Osteoblast (primary cell): ENCODE measurements around the gene REM1. TPM values are rescaled to one million over a fixed set of nuclear protein-coding genes. Genes with fewer than 3 reads are reported as not detected.
"Not testable (repeated sequence)": the region's sequence is repeated elsewhere in the genome, so short reads cannot be mapped to it uniquely, and the experiment has no call there.

Source experiments
- DNase-seq: peaks from one replicate; pipeline ENCODE4 v3.0.0; 2011; ENCODE audit warnings: low spot score, mixed read lengths; ENCODE audit not compliant: insufficient read length; ENCODE audit errors: missing footprints
- H2AFZ ChIP-seq: 2 replicates; pipeline ENCODE4 v1.6.0; 2011; ENCODE audit warnings: mild to moderate bottlenecking, low read length
- H3K27ac ChIP-seq: 2 replicates; pipeline ENCODE4 v1.5.1; 2011; ENCODE audit warnings: mild to moderate bottlenecking, low read depth, low read length, moderate library complexity
- H3K27me3 ChIP-seq: 2 replicates; pipeline ENCODE4 v1.6.0; 2012; ENCODE audit warnings: mild to moderate bottlenecking, control low read depth, inconsistent platforms, low read length, moderate library complexity; ENCODE audit not compliant: insufficient read depth
- H3K36me3 ChIP-seq: 2 replicates; pipeline ENCODE4 v1.5.1; 2011; ENCODE audit warnings: mild to moderate bottlenecking, low read length, control low read depth, moderate library complexity; ENCODE audit not compliant: insufficient read depth
- H3K4me1 ChIP-seq: 2 replicates; pipeline ENCODE4 v1.5.1; 2011; ENCODE audit warnings: mild to moderate bottlenecking, low read length, control low read depth, moderate library complexity; ENCODE audit not compliant: insufficient read depth
- H3K4me2 ChIP-seq: 2 replicates; pipeline ENCODE4 v1.6.0; 2011; ENCODE audit warnings: mild to moderate bottlenecking, low read length; ENCODE audit not compliant: insufficient read depth
- H3K4me3 ChIP-seq: fragments of 200-600 bp; sonication (generic); 3 replicates; pipeline ENCODE4 v1.5.1; 2012; ENCODE audit warnings: mild to moderate bottlenecking, low read length, inconsistent platforms; ENCODE audit not compliant: insufficient read depth
- H3K79me2 ChIP-seq: 2 replicates; pipeline ENCODE4 v1.6.0; 2012; ENCODE audit warnings: mild to moderate bottlenecking, low read length, control low read depth, inconsistent platforms; ENCODE audit not compliant: insufficient read depth
- H3K9me3 ChIP-seq: 2 replicates; pipeline ENCODE4 v1.5.1; 2011; ENCODE audit warnings: low read depth, low read length, control low read depth
- H4K20me1 ChIP-seq: 2 replicates; pipeline ENCODE4 v1.6.0; 2012; ENCODE audit warnings: mild to moderate bottlenecking, low read length, control low read depth; ENCODE audit not compliant: insufficient read depth
- CTCF ChIP-seq: IDR thresholded peaks from 2 replicates; pipeline ENCODE4 v1.5.1; 2011; ENCODE audit warnings: mild to moderate bottlenecking, low read depth, low read length, moderate library complexity; ENCODE audit errors: extremely low read depth
- total RNA-seq: library from RNA; depleted of rRNA; stranded (reverse); fragments of >200 nt; gene quantifications from 2 replicates; pipeline ENCODE4 v1.2.3, GENCODE V29; 2012

The REM1 gene
- total RNA-seq, 1 donor, result not detected

- DNase-seq, result no peak
- H3K4me1 ChIP-seq, result peaks cover 34% of the 10 kb centered on the region
- no peak for TF ChIP-seq CTCF
- peaks cover 14% of the 10 kb centered on the region for H3K36me3 ChIP-seq
- H2AFZ ChIP-seq, result no peak overlapping the region
- H3K27me3 ChIP-seq, result no peaks in the 10 kb centered on the region
- peaks cover 66% of the 10 kb centered on the region for H3K79me2 ChIP-seq
- no peaks in the 10 kb centered on the region for H3K9me3 ChIP-seq
- H3K4me2 ChIP-seq, result peak overlapping the region; percentile 99
- H4K20me1 ChIP-seq, result peaks cover 58% of the 10 kb centered on the region
- H3K27ac ChIP-seq, result peak overlapping the region; percentile 94
- H3K4me3 ChIP-seq, result peak overlapping the region; percentile 100
Observed at GRCh38 chr20:31516166-31516565, 41.1 kb downstream of the REM1 start.

GRCh38 chr20:31516651-31517050 is 41.6 kb downstream of the REM1 start:
- H3K9me3 ChIP-seq, result no peaks in the 10 kb centered on the region
- peaks cover 70% of the 10 kb centered on the region for H3K79me2 ChIP-seq
- no peaks in the 10 kb centered on the region for H3K27me3 ChIP-seq
- peaks cover 34% of the 10 kb centered on the region for H3K4me1 ChIP-seq
- H3K4me2 ChIP-seq, result peak overlapping the region; percentile 99
- no peak for DNase-seq
- TF ChIP-seq CTCF, result no peak
- no peak overlapping the region for H2AFZ ChIP-seq
- peaks cover 14% of the 10 kb centered on the region for H3K36me3 ChIP-seq
- peaks cover 60% of the 10 kb centered on the region for H4K20me1 ChIP-seq
- no peak overlapping the region for H3K27ac ChIP-seq
- H3K4me3 ChIP-seq, result peak overlapping the region; percentile 100

- H3K27ac ChIP-seq, result peak overlapping the region; percentile 48
- H3K27me3 ChIP-seq, result no peaks in the 10 kb centered on the region
- H3K9me3 ChIP-seq, result no peaks in the 10 kb centered on the region
- no peak overlapping the region for H2AFZ ChIP-seq
- H3K4me3 ChIP-seq, result peak overlapping the region; percentile 34
- H4K20me1 ChIP-seq, result peaks cover 65% of the 10 kb centered on the region
- peaks cover 77% of the 10 kb centered on the region for H3K79me2 ChIP-seq
- peak; percentile 95 for DNase-seq
- peaks cover 34% of the 10 kb centered on the region for H3K4me1 ChIP-seq
- H3K4me2 ChIP-seq, result peak overlapping the region; percentile 62
- peaks cover 14% of the 10 kb centered on the region for H3K36me3 ChIP-seq
- TF ChIP-seq CTCF, result peak; percentile 46
Observed at GRCh38 chr20:31517373-31517772, 42.3 kb downstream of the REM1 start.

- H2AFZ ChIP-seq, H3K4me3 ChIP-seq, H3K4me2 ChIP-seq, H3K27me3 ChIP-seq, H3K27ac ChIP-seq, DNase-seq, H3K9me3 ChIP-seq: not testable (repeated sequence)
- H4K20me1 ChIP-seq, result peaks cover 69% of the 10 kb centered on the region
- peaks cover 14% of the 10 kb centered on the region for H3K36me3 ChIP-seq
- peaks cover 91% of the 10 kb centered on the region for H3K79me2 ChIP-seq
- peaks cover 16% of the 10 kb centered on the region for H3K4me1 ChIP-seq
Observed at GRCh38 chr20:31521267-31521666, 46.2 kb downstream of the REM1 start.
